MM.1S (cell line): ENCODE results near the gene AASDHPPT.

Experiments
- CTCF ChIP-seq: fragments of 300-600 bp; sonication (generic); IDR thresholded peaks from 2 replicates; pipeline ENCODE4 v1.5.1; 2016; ENCODE audit warnings: antibody characterized with exemption, low read length, mixed read lengths
- EZH2phosphoT487 ChIP-seq: fragments of 300-600 bp; sonication (generic); IDR thresholded peaks from 2 replicates; pipeline ENCODE4 v1.6.1; 2018; ENCODE audit warnings: antibody characterized with exemption, low read length

GRCh38 chr11:106088896-106089295 lies 11.4 kb downstream of the AASDHPPT start:
- TF ChIP-seq CTCF (no peak), EZH2phosphoT487 (no peak)
